ENCODE measurements around the gene BCL7B.

DNA sequence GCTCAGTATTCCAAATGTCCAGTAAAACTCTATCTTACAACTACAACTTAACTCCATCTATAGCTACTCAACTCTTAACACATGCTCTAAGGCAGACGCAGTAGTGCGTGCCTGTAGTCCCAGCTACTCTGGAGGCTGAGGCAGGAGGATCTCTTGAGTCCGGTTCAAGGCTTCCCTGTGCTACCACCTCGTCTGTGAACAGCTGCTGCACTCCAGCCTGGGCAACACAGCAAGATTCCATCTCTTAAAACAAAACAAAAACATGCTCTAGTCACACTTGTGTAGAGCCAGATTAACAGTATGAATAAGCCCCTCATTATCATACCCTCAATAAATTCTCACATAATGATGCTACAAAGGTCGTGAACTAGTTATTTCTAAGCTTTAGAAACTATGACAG is 39.0 kb downstream of the BCL7B start:
- TF ChIP-seq, protein P1, sequence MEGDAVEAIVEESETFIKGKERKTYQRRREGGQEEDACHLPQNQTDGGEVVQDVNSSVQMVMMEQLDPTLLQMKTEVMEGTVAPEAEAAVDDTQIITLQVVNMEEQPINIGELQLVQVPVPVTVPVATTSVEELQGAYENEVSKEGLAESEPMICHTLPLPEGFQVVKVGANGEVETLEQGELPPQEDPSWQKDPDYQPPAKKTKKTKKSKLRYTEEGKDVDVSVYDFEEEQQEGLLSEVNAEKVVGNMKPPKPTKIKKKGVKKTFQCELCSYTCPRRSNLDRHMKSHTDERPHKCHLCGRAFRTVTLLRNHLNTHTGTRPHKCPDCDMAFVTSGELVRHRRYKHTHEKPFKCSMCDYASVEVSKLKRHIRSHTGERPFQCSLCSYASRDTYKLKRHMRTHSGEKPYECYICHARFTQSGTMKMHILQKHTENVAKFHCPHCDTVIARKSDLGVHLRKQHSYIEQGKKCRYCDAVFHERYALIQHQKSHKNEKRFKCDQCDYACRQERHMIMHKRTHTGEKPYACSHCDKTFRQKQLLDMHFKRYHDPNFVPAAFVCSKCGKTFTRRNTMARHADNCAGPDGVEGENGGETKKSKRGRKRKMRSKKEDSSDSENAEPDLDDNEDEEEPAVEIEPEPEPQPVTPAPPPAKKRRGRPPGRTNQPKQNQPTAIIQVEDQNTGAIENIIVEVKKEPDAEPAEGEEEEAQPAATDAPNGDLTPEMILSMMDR (IDR thresholded peaks at IDR 0.05; ENCODE audit: low read depth, low read length, poor library complexity, severe bottlenecking) = no peak
- TF ChIP-seq EZH2phosphoT487 (IDR thresholded peaks at IDR 0.05; ENCODE audit: borderline replicate concordance, low read length) = no peak

All from DOHH2 (cell line).